Measurements from ENCODE around the gene GPSM1.

Gene GPSM1

DNA sequence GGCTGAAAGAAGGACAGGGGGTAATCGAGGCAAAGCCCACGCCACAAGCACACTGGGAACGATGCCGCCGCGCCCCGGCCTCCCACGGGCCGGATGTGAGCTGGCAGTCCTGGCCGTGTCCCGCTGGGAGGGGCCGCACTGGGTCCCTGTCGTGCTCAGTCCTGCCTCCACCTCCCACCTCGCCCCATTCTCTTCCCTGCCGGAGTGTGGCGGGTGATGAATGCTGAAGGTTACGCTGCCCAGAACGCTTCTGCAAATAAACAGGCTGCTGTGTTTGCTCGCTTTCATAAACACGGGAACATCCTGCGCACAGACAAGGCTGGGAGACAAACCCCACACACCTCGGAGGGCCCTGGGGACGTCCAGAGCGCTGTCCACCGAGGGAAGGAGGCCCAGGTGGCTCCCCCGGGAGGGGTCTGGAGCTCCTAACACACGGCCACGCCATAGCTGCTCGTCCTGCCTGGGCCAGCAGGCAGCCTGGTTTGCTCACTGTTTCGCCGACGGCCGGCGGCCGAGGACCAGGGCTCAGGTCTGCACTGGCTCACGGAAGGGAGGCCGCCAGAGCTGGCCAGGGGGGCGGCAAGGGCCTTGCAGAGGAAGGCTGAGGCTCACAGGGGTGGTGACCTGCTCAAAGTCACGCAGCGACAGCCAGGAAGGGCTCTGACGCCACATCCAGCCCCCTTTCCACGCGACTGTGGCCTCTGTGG lies 33.9 kb downstream of the GPSM1 start:
- DNase-seq (ENCODE audit: low read depth in 2 of 2) = no peak

DNA sequence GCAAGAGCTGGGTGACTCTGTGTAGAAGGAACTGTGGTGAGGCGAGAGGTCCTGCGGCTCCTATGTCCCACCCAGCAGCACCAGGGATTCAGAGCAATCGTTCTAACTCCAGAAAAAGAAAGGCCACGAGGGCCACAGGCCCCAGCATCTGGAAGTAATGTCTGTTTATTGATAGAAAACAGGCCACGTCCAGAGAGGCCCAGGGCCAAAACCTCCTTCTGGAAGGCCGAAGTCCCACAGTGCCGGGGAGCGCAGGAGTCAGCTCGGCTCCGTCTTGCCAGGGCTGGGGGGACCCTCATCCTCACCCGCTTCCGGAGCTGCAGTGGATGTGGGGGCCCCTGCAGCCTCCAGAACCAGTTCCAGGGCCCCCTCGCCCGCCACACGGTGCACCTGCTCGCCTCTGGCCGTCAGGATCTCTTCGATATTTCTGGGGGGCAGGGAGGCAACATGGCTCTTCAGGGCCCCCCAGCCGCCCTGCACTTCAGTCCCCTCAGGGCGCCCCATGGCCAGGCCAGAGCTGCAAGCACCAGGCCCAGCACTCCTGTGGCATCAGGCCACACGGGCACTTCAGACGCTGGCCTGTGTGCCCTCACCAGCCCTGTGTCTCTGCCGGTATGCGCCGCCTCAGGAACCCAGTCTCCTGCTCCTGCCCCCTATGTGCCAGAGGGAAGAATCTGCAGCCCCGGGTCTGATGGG lies 34.6 kb downstream of the GPSM1 start:
- no peak for DNase-seq (ENCODE audit: low read depth in 2 of 2)

DNA sequence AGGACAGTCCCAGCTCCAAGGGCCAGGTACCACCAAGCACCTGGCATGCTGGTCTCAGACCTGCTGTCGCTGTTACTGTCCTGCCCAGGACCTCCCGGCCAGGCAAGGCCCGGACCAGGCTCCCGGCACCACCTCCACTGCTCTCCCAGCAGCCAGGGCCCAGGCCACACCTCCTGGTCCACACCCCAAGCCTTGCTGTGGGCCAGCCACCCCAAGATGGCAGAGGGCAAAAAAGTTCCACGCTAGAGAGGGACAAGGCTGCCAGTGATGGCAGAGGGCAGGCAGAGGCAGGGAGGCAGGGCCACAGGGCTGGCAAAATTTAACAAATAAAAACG lies 35.1 kb downstream of the GPSM1 start:
- no peak for DNase-seq (ENCODE audit: low read depth in 2 of 2)

DNA sequence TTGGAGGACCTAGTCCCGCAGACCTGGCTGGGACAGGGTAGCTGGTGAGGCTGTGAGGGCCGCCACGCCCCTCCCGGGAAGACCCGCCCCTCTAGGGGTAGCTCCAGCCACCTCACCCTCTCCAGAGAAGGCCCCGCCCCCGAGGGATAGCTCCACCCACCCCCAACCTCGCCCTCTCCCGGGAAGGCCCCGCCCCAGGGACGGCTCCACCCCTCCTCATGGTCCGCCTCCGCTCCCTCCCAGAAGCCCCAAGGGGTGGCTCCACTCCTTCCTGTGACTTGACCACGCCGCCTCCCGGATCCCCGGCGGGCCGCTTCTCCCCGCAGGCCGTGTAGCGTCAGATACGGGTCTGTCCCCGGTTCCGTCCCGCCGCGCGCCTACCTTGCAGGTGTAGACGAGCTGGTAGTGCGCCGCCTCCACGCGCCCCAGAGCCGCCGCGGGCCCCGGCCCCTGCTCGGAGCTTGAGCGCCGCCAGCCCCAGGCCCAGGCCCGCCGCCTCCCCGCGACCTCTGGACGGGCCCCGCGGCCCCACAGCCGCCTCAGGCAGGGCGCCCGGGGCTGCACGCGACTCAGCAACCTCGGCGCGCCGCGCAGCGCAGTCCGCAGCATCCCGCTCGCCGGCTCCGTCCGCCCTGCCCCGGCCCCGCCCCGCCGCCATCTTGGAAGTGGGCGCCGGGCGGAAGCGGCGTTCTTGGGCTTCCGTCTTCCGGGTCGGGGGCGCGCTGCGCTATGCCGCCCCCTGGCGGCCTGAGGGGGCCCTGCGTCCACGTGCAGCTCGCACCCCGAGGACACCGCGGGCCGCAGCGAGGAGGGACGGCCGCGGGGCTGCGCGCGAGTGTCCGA lies 36.0 kb downstream of the GPSM1 start, which contains the start of gene DNLZ:
DNLZ (minus strand) TSS at position 639 of the 843 bp plus-strand sequence; CDS start at position 609, 30 bp downstream.
- DNase-seq (ENCODE audit: low read depth in 2 of 2) = peak; percentile 87 to 90

DNA sequence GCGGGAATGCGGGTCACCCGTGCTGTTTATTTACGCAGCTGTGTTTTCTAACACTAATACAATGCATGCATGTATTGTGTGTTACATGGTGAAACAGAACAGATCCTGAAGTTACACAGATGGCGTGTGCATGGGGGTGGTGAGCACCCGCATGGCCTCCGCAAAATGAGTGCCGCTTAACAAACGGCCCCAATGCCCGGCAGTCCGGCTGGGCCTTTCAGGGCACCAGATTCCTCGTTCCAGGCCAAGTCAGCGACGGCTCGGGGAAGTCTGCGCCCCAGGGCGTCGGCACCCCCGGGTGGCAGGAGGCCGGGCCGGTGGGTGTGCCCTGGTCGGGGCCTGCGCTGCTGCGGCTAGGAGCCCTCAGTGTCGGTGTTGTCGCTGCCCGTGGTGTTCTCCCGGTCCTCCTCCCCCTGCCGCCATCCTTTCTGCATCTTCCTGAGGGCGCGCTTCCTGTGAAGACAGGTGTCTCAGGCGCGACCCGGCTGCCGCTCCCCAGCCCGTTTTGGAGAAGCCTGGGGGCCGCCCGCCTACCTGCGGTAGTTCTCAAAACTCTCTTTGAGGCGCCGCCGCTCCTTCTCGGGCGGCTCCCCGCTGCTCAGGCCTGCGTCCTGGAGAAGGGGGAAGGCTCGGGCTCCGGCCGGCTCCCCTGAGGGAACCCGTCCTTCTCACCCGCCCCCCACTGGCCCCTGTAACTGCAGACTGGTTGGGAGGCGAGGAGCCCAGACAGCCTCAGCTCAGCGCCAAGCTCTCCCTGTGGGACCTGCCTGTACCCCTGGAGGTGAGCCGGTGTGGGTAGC lies 36.8 kb downstream of the GPSM1 start:
- no peak for DNase-seq (ENCODE audit: low read depth in 2 of 2)

DNA sequence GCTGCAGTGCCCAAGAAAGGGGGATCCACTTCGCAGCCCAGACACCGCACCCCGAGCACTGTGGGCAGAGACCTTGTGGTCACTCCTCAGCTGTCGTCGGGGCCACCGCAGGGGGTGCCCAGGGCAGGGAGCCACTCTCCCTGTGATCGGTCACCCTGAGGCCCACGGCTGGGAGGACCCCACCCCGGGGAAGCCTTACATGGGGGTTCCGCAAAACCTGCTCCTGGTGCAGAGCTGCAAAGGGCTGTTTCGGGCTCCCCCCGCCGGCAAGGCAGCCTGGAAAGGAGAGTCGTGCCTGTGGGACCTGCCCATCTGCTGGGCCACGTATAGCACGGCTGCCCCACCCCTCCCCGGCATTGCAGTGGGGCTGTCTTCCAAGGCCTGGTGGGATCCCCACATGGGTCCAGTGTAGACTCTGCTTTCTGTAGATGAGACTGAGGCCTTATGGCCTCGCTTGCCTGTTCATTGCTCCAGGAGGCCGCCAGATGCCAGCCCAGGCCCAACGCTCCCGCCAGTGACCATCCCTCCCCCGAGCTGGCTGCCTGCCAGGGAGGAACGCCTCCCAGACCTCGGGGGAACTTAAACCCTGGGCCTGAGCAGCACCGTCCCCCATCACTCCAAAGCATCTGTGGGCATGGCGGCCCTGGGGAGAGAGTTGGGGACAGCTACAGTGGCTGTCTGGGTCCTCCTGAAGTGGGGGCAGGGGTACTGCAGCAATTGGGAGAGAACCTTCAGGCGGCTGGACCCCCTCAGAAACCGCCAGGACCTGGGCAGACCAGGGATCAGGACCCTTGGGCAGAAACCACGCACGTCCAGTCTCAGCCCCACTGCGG lies 37.8 kb downstream of the GPSM1 start:
- DNase-seq (ENCODE audit: low read depth in 2 of 2) = no peak

DNA sequence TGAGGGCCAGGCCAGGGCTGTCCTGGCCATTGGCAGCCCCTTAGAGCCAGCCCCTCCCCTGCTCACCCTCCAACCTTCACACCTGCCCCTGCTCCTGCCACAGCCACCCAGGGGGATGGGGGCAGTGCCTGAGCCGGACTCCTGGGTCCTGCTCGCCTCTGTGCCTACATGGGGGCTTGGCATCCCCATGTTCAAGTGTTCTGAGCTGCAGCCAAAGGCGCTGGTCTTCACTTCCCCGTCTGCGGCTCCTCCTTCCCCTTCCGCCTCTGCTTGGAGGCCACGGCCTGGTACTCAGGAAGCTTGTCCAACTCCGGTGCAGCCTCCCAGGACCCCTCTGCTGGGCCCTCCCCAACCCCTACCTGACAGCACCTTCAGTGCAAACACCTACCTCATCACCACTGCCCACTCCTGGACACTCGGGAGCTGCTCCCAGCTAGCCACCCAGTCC lies 38.5 kb downstream of the GPSM1 start:
- DNase-seq (ENCODE audit: low read depth in 2 of 2) = no peak

DNA sequence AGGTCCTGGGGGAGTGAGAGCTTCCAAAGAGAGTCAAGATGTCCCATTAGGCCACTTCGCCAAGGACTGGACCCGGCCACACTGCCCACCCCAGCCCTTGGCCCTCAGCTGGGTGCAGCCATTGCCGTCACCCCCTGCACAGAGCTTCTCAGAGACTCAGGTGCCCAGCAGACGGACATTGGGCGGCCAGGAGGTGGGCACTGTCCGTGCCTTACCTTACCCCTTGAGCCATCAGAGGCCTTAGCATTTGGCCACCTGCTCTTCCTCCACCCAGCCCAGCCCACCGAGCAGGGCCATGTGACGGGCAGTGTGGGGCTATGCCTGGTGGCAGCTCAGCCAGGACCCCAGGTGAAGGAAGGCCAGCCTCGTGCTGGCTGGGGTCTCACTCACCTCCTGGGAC lies 39.5 kb downstream of the GPSM1 start:
- DNase-seq (ENCODE audit: low read depth in 2 of 2) = no peak

DNA sequence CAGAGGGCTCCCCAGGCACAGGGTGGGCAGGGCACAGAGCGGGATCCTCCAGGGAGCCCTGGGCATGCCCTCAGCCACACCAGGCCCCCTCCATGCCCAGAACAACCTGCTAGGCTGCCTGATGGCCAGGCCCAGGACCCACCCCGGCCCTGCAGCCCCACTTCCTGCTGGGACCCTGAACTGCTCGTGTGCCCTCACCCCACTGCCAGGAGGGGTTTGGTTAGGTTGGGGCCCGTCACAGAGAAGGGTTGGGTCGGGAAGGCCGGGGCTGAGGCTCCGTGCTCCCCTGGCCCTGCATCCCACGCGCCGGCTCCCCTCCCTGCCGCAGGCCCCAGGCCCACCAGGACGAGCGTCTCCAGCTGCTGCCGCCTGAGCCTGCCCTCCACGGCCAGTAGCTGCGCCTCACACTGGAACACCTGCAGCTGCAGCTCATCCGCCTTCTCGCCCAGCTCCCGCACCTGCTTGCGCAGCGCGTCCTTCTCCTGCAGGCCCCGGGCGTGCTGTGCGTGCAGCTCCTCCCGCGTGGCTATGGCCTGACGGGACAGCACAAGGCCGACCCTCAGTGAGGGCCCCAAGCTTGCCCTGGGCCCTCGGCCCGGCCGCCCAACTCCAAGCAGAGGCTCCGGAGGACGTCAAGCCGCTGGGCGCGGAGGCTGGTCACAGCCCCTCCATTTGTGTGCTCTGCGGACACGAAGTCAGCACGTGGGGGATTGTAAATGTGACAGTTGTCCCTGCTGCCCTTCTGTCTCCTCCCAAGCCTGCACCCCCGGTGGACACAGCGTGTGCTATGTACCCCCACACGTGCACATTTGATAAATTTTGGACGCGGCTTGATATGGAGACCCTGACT lies 40.2 kb downstream of the GPSM1 start:
- DNase-seq (ENCODE audit: low read depth in 2 of 2) = no peak

DNA sequence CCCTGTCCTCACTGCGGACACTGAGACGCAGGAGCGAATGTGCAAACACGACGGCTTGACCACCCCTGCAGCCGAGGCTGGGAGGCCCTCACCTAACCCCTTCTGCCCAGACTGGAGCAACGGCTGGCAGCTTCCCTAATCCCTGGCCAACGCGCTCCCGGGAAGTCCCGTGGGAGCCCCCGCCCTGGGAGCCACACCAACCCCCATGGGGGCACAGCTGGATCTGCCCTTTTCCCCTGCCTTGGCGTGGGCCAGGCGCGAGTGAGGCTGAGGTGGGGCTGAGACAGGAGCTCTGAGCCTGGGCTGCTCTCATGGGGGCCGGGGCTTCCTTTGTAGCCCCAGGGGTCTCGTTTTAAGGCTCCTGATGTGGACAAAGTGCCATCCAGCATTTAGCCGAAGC lies 40.9 kb downstream of the GPSM1 start:
- DNase-seq (ENCODE audit: low read depth in 2 of 2) = no peak

DNA sequence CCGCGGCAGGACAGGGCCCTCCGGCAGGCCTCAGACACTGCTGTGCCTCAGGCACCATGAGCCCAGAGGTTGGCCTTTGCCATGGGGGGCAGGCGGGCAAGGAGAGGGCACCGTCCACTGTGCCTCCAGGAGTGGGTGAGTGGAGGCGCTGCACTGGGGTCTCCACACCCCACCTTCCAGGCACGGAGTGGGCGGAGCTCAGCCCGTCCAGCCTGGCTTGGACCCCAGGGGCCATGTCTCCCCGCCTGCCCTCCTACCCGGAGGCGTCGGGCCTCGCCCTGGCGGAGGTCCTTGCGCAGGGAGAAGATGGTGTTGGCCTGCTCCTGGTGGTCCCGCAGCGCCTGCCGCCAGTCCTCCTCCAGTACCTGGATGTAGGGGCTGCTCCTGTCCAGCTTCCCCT lies 42.7 kb downstream of the GPSM1 start:
- no peak for DNase-seq (ENCODE audit: low read depth in 2 of 2)

DNA sequence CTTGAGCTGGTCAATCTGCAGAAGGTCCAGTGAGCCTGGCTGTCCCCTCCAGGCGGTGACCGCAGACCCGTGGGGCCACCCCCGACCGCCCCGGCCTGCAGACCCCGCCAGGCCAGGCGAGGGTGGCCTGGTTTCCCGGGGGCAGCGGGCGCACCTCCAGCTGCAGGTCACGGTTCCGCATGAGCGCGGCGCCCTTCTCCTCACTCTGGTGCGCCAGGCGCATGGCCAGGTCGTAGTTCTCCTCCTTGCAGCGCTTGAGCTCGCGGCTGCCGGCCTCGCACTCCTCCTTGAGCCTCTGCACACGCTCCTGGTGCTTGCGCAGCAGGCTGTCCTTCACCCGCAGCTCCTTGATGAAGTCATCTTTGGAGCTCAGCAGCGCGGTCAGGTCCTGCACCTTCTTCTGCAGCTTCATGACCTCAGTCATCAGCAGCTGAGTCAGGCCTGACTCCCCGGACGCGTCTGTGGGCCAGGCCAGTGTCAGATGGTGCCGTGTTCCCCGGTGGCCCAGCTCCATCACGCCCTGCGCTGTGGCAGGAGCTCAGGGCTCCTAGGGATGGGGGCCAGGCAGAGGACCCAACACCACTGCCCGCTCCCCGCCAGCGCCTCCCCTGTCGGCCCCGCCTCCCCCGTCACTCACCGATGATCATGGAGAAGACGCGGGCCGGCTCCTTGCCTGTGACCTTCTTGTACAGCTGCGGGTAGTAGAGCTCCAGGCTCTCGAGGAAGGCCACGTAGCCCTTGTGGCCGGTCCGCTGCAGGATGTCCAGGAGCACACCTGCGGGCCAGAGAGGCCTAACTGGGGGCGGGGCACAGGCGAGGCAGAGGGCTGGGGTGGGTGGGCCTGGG lies 43.6 kb downstream of the GPSM1 start:
- DNase-seq (ENCODE audit: low read depth in 2 of 2) = no peak

DNA sequence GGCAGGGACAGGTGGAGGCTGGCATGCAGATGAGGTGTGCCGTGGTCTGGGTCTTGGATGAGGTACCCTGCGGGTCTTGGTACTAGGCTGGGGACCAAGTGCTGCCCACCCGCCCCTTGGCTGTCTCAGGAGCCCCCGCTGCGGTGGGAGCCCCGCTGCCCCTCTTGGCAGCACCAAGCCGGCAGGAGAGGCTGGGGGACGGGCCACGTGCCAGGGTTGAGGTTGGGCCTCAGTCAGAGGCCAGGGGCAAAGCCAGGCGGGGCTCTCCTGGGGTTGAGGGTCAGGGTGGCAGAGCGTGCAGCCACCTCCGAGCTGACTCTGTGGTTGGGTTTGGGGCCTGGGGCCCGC lies 44.2 kb downstream of the GPSM1 start:
- no peak for DNase-seq (ENCODE audit: low read depth in 2 of 2)

DNA sequence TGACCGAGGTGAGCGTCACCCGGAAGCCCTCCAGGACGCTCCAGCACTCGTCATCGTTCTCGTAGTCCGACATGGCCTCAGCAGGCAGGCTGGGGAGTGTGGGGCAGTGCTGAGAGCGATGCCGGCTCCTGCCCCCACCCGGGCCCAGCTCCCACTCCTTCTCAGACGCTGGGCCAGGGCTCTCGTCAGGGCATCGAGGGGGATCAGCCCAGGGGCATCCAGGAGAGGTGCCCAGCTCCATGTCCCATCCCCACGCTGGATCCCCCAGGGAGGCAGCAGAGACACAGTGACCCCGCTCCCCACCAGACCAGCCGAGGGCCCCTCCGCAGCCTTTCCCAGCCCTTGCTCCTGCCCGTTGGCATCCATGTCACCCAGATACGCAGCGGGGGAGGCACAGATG lies 44.7 kb downstream of the GPSM1 start:
- DNase-seq (ENCODE audit: low read depth in 2 of 2) = no peak

DNA sequence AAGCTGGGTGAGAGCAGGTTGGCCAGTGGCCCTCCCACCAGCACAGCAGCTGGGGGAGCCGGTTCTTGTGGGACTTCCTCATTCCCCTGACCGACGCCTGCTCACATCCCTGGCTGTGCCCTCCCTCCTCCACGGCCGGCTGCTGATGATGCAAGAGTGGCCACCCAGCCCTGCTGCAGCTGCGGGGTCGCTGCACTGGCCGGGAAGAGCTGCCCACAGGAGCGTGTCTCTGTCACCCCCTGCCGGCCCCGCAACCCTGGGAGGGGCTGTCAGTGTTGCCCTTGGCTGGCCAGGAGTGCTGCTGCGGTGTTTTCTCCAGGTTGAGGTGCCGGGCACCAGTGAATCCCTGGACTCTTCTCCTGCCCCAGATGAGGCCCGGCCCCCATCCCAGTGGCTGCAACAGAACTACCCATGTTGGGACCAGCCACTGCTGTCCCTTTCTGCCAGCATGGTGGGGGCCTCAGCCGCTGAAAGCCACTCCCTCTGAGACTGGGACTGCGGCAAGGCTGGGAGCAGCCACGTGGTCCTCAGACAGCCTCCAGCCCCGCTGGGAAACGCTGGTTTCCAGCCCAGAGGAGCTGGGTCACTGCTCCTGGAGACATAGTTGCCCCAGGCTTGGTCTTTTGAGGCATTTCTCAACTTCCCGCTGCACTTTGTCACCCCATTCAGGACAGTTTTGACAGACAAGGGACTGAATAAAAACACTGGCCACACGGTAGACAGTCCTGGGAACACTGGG lies 45.4 kb downstream of the GPSM1 start:
- peak in 1 of 2 experiments; percentile 20 for DNase-seq (ENCODE audit: low read depth in 2 of 2)

DNA sequence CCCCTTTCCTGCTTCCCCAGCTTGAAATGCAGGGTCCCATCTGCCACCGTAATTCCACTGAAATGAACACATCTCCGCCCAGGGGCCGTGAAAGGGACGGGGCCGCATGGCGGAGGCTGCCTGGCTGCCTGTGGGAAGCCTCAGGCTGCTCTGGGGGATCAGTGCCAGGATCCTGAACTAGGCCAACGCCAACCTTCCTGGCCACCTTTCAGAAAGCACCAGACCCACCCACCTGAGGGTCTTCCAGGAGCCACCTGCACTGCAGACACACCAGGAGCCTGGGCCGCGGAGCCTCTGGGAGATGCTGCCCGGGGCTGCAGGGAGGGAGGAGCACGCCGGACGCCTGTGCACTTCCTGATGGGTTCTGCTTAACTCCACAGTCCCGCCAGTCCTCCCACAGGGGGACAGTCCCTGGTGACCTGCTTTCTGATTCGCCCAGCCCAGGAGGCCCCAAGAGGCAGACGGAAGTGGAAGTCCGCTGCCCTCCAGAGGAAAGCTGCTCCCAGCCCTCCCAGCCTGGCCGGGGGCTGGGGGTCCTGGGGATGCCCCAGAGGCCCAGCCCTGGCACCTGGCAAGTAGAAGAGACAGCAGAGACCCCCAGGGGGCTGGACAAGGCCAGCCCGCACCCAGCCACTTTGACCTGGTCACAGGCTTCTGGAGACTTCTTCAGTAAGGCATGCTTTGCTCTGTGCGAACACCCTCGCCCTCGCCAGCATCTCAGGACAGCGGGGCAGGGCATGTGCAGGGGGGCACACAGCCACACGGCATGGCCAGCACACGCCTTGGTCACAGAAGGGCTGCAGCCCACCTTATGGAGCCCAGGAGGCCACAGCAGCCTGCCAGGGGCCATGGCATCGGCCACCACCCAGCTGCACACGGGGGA lies 46.2 kb downstream of the GPSM1 start, which contains the start of gene CARD9:
CARD9 (minus strand) TSS at position 370 of the 883 bp plus-strand sequence. CDS start 1,591 bp downstream, outside the sequence.
- no peak for DNase-seq (ENCODE audit: low read depth in 2 of 2)

DNA sequence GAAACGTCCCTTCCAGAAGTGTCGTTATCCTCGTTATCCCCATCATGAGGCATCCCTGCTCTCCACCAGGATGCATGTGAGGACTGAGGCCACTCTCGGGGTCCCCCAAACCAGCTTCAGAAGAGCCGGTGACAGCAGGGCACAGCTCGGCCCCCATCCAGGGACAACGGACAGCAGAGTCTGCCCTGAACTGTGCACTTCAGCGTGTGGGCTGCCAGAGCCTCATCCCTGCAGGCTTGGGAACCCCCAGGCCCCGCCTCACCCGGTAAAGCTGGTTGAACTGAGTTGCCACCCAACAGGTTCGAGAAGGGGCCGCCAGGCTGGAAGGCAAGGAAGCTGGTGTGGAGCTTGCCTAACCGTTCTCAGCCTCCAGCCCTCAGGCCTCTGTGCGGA lies 46.8 kb downstream of the GPSM1 start:
- no peak for DNase-seq (ENCODE audit: low read depth in 2 of 2)

All from fibroblast of skin of left quadriceps (primary cell).